ENCODE measurements around the gene SH3PXD2B. TPM values are rescaled to one million over a fixed set of nuclear protein-coding genes. Genes with fewer than 3 reads are reported as not detected.

Gene SH3PXD2B
- total RNA-seq, 1 donor from 2014 or later: 81.1 TPM

GRCh38 chr5:172490514-172491461 is 36.5 kb upstream of the SH3PXD2B start:
- Mint-ChIP-seq H3K9me3 (ENCODE audit: low read depth) (no peaks in the 10 kb centered on the region), H3K27me3 (ENCODE audit: low read depth) (peaks cover 21% of the 10 kb centered on the region), H3K4me1 (ENCODE audit: low read depth) (peaks cover 5% of the 10 kb centered on the region), H3K27ac (ENCODE audit: unreplicated experiment) (no peak overlapping the region), H3K4me3 (ENCODE audit: unreplicated experiment) (no peak overlapping the region), H3K36me3 (ENCODE audit: low read depth) (no peaks in the 10 kb centered on the region)
- no peak for DNase-seq (ENCODE audit: low spot score)
- TF ChIP-seq CTCF (IDR thresholded peaks at IDR 0.05): no peak

GRCh38 chr5:172488221-172488620 is 33.9 kb upstream of the SH3PXD2B start:
- peaks cover 2% of the 10 kb centered on the region for H3K27me3 Mint-ChIP-seq (ENCODE audit: low read depth)
- no peak overlapping the region for H3K4me3 Mint-ChIP-seq (ENCODE audit: unreplicated experiment)
- H3K36me3 Mint-ChIP-seq (ENCODE audit: low read depth): no peaks in the 10 kb centered on the region
- no peak overlapping the region for H3K27ac Mint-ChIP-seq (ENCODE audit: unreplicated experiment)
- H3K4me1 Mint-ChIP-seq (ENCODE audit: low read depth): peaks cover 5% of the 10 kb centered on the region
- no peak for DNase-seq (ENCODE audit: low spot score)
- H3K9me3 Mint-ChIP-seq (ENCODE audit: low read depth): no peaks in the 10 kb centered on the region
- TF ChIP-seq CTCF (IDR thresholded peaks at IDR 0.05): no peak

- no peak overlapping the region for H3K27ac Mint-ChIP-seq (ENCODE audit: unreplicated experiment)
- TF ChIP-seq CTCF (IDR thresholded peaks at IDR 0.05): no peak
- H3K27me3 Mint-ChIP-seq (ENCODE audit: low read depth): no peaks in the 10 kb centered on the region
- H3K9me3 Mint-ChIP-seq (ENCODE audit: low read depth): no peaks in the 10 kb centered on the region
- H3K36me3 Mint-ChIP-seq (ENCODE audit: low read depth): no peaks in the 10 kb centered on the region
- no peak overlapping the region for H3K4me3 Mint-ChIP-seq (ENCODE audit: unreplicated experiment)
- no peak for DNase-seq (ENCODE audit: low spot score)
- H3K4me1 Mint-ChIP-seq (ENCODE audit: low read depth): peaks cover 5% of the 10 kb centered on the region
These were observed 33.3 kb upstream of the SH3PXD2B start for GRCh38 chr5:172487671-172488070.

GRCh38 chr5:172486912-172487311 is 32.6 kb upstream of the SH3PXD2B start:
- peaks cover 5% of the 10 kb centered on the region for H3K4me1 Mint-ChIP-seq (ENCODE audit: low read depth)
- H3K27ac Mint-ChIP-seq (ENCODE audit: unreplicated experiment): no peak overlapping the region
- H3K36me3 Mint-ChIP-seq (ENCODE audit: low read depth): no peaks in the 10 kb centered on the region
- no peak for TF ChIP-seq CTCF (IDR thresholded peaks at IDR 0.05)
- no peaks in the 10 kb centered on the region for H3K27me3 Mint-ChIP-seq (ENCODE audit: low read depth)
- DNase-seq (ENCODE audit: low spot score): no peak
- H3K9me3 Mint-ChIP-seq (ENCODE audit: low read depth): no peaks in the 10 kb centered on the region
- H3K4me3 Mint-ChIP-seq (ENCODE audit: unreplicated experiment): no peak overlapping the region

GRCh38 chr5:172486451-172486850 is 32.1 kb upstream of the SH3PXD2B start:
- DNase-seq (ENCODE audit: low spot score): no peak
- no peak for TF ChIP-seq CTCF (IDR thresholded peaks at IDR 0.05)
- Mint-ChIP-seq H3K27me3 (ENCODE audit: low read depth) (no peaks in the 10 kb centered on the region), H3K4me1 (ENCODE audit: low read depth) (peaks cover 5% of the 10 kb centered on the region), H3K27ac (ENCODE audit: unreplicated experiment) (no peak overlapping the region), H3K9me3 (ENCODE audit: low read depth) (no peaks in the 10 kb centered on the region), H3K4me3 (ENCODE audit: unreplicated experiment) (no peak overlapping the region), H3K36me3 (ENCODE audit: low read depth) (no peaks in the 10 kb centered on the region)
